ENCODE data around the gene SLC1A3. TPM values are rescaled to one million over a fixed set of nuclear protein-coding genes. Genes with fewer than 3 reads are reported as not detected.

The SLC1A3 gene
- total and polyA plus RNA-seq, 10 of the 15 experiments (the other 5 are each of a cell fraction or from before 2014, with no cell fraction given) = 0.23 to 4.4 (median 3.3) TPM

DNA sequence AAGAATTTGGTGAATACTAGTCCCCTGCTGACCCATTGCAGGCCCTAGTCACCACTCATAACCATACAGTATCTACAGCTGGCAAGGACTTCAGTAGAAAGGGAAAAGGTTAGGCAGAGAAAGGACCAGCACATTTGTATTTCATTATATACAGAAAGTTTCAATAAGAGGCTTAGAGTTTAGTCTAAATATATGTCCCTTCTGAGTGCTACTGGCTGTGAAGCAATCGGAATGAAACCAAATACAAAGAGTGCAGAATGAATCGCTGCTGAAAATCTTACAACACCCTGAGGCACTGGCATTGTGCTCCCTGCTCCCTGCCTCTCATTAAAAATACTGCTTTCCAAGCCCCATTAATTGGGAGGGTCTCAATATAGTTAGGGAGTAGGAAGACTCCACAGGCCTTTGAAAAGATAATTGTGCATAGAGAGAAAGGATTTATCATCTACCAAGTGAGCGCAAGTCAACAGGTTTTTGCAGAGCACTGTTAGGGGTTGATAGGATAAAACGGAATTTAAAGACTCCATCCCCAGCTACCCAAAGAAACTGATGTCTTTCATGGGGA lies 110.8 kb downstream of the SLC1A3 start:
- ChIA-PET RAD21 (ENCODE audit: unreplicated experiment) (no interaction called here), SMC1A (ENCODE audit: uncharacterized antibody, unreplicated experiment) (interaction anchor here (0.9 to 9.4 kb wide), 2 partner anchors 19 to 27 kb away, joined by 3 to 176 read pairs; no protein-coding TSS in a partner anchor), CTCF (interaction anchor here (1.2 to 2.3 kb wide), 2 partner anchors 8 to 12 kb away, joined by 6 to 11 read pairs; no protein-coding TSS in a partner anchor), POLR2A (interaction anchor here (0.8 kb wide), 1 partner anchor 17 kb away, joined by 3 read pairs; no protein-coding TSS in a partner anchor)
- no peak for TF ChIP-seq POLR2AphosphoS2 (IDR thresholded peaks at IDR 0.05; ENCODE audit: low read depth, low read length)
- TF ChIP-seq, protein P1, sequence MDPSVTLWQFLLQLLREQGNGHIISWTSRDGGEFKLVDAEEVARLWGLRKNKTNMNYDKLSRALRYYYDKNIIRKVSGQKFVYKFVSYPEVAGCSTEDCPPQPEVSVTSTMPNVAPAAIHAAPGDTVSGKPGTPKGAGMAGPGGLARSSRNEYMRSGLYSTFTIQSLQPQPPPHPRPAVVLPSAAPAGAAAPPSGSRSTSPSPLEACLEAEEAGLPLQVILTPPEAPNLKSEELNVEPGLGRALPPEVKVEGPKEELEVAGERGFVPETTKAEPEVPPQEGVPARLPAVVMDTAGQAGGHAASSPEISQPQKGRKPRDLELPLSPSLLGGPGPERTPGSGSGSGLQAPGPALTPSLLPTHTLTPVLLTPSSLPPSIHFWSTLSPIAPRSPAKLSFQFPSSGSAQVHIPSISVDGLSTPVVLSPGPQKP (IDR thresholded peaks at IDR 0.05; ENCODE audit: low read depth, low read length) = no peak
- TF ChIP-seq RAD51 (IDR thresholded peaks at IDR 0.05) = no peak
- no peak for TF ChIP-seq POU2F2 (IDR thresholded peaks at IDR 0.05; ENCODE audit: borderline replicate concordance, low read depth, low read length)
- TF ChIP-seq SRF (IDR thresholded peaks at IDR 0.05; ENCODE audit: low read depth in 2 of 2, low read length in 2 of 2) = no peak
- no peak for TF ChIP-seq ZBED1 (IDR thresholded peaks at IDR 0.05; ENCODE audit: borderline replicate concordance)
- TF ChIP-seq ESRRA (IDR thresholded peaks at IDR 0.05; ENCODE audit: low read length) = no peak
- TF ChIP-seq, protein P2, sequence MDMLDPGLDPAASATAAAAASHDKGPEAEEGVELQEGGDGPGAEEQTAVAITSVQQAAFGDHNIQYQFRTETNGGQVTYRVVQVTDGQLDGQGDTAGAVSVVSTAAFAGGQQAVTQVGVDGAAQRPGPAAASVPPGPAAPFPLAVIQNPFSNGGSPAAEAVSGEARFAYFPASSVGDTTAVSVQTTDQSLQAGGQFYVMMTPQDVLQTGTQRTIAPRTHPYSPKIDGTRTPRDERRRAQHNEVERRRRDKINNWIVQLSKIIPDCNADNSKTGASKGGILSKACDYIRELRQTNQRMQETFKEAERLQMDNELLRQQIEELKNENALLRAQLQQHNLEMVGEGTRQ (IDR thresholded peaks at IDR 0.05; ENCODE audit: borderline replicate concordance, low read depth, low read length) = no peak
- no peak for TF ChIP-seq ASH2L (IDR thresholded peaks at IDR 0.05; ENCODE audit: borderline replicate concordance, low read depth)
- TF ChIP-seq, protein P3, sequence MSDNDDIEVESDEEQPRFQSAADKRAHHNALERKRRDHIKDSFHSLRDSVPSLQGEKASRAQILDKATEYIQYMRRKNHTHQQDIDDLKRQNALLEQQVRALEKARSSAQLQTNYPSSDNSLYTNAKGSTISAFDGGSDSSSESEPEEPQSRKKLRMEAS (IDR thresholded peaks at IDR 0.05; ENCODE audit: low read depth, low read length) = no peak
- TF ChIP-seq, protein P4, sequence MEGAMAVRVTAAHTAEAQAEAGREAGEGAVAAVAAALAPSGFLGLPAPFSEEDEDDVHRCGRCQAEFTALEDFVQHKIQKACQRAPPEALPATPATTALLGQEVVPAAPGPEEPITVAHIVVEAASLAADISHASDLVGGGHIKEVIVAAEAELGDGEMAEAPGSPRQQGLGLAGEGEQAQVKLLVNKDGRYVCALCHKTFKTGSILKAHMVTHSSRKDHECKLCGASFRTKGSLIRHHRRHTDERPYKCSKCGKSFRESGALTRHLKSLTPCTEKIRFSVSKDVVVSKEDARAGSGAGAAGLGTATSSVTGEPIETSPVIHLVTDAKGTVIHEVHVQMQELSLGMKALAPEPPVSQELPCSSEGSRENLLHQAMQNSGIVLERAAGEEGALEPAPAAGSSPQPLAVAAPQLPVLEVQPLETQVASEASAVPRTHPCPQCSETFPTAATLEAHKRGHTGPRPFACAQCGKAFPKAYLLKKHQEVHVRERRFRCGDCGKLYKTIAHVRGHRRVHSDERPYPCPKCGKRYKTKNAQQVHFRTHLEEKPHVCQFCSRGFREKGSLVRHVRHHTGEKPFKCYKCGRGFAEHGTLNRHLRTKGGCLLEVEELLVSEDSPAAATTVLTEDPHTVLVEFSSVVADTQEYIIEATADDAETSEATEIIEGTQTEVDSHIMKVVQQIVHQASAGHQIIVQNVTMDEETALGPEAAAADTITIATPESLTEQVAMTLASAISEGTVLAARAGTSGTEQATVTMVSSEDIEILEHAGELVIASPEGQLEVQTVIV (IDR thresholded peaks at IDR 0.05; ENCODE audit: borderline replicate concordance, partially characterized antibody) = no peak
- no peak for TF ChIP-seq NR2C2 (IDR thresholded peaks at IDR 0.05; ENCODE audit: borderline replicate concordance, control insufficient read depth, insufficient read length, low read depth)
- Histone ChIP-seq H3K79me2 (ENCODE audit: control insufficient read depth, insufficient read depth, low read length) (peaks cover 46% of the 10 kb centered on the region), H4K20me1 (ENCODE audit: control insufficient read depth, insufficient read depth) (no peaks in the 10 kb centered on the region), H3K9me3 (replicated peaks; ENCODE audit: control insufficient read depth, insufficient read depth, low read length) (no peaks in the 10 kb centered on the region; the same call in 2 of the 3 replicates), H2AFZ (ENCODE audit: control insufficient read depth, low read depth, low read length) (no peak overlapping the region), H3K4me2 (ENCODE audit: control insufficient read depth, insufficient read depth) (no peak overlapping the region), H3K9ac (ENCODE audit: control insufficient read depth, insufficient read depth, low read length) (no peak overlapping the region), H3K27ac (ENCODE audit: control insufficient read depth, insufficient read depth) (no peak overlapping the region), H3K27me3 (replicated peaks in 1 of 2; ENCODE audit: control insufficient read depth in 2 of 2, insufficient read depth in 2 of 2, low read length in 1 of 2) (no peaks in the 10 kb centered on the region), H3K4me3 (no peak overlapping the region), H3K36me3 (ENCODE audit: control insufficient read depth in 2 of 2, insufficient read depth in 2 of 2, low read length in 1 of 2) (no peaks in the 10 kb centered on the region), H3K4me1 (ENCODE audit: control insufficient read depth, insufficient read depth, low read length) (peaks cover 29% of the 10 kb centered on the region)
- ATAC-seq = no peak
- no peak for DNase-seq (ENCODE audit: low read depth, low spot score)
- FAIRE-seq = no peak
- BruUV-seq (replicated peaks) = no TSS peak
- intact Hi-C loops (cut with micrococcal nuclease; ENCODE audit: unreplicated experiment) (no loop called here), in situ Hi-C loops (cut with MboI) (no loop called here)
- 96% methylated on average over 4 of the region's 4 CpGs for WGBS (ENCODE audit: insufficient coverage, insufficient replicate concordance, low lambda C conversion rate, missing lambda C conversion rate)
